ENCODE measurements around the gene MAP1B. TPM values are rescaled to one million over a fixed set of nuclear protein-coding genes. Genes with fewer than 3 reads are reported as not detected.

The MAP1B gene
- total RNA-seq, 1 donor from 2014 or later, result 84.4 TPM

DNA sequence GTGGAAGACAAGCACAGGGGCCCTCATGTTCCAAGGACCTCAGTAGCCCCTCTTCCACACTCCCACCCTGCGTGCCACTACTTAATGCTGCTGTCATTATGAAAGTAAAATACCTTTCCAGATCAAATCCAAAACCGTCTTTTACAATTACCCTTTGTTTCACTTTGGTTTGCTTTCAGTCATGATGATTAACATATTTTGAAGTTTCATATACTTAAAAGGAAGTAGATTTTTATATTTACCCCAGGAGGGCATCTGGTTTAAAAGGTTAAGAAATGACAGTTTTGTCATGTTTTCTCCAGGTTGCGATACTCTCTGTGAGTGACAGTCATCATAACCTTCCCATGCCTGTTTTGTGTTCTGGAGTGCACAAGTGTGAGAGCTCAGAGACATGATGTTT is 13.5 kb upstream of the MAP1B start:
- no peak overlapping the region for H3K4me3 Mint-ChIP-seq
- no peak for DNase-seq (ENCODE audit: low spot score)
- no peaks in the 10 kb centered on the region for H3K9me3 Mint-ChIP-seq
- Histone ChIP-seq H3K9me3 (ENCODE audit: low read depth) (no peaks in the 10 kb centered on the region), H3K4me3 (no peak overlapping the region), H3K4me2 (no peak overlapping the region), H4K20me1 (ENCODE audit: low read depth) (no peaks in the 10 kb centered on the region), H3K9ac (no peak overlapping the region), H3K27me3 (no peaks in the 10 kb centered on the region), H3F3A (ENCODE audit: low read depth) (no peaks in the 10 kb centered on the region), H3K4me1 (no peaks in the 10 kb centered on the region), H3K27ac (no peak overlapping the region), H3K36me3 (no peaks in the 10 kb centered on the region), H2AFZ (replicated peaks) (no peak overlapping the region), H3K79me2 (ENCODE audit: low read depth) (no peaks in the 10 kb centered on the region)
- no peak for TF ChIP-seq EZH2phosphoT487 (IDR thresholded peaks at IDR 0.05)
- TF ChIP-seq, protein P1, sequence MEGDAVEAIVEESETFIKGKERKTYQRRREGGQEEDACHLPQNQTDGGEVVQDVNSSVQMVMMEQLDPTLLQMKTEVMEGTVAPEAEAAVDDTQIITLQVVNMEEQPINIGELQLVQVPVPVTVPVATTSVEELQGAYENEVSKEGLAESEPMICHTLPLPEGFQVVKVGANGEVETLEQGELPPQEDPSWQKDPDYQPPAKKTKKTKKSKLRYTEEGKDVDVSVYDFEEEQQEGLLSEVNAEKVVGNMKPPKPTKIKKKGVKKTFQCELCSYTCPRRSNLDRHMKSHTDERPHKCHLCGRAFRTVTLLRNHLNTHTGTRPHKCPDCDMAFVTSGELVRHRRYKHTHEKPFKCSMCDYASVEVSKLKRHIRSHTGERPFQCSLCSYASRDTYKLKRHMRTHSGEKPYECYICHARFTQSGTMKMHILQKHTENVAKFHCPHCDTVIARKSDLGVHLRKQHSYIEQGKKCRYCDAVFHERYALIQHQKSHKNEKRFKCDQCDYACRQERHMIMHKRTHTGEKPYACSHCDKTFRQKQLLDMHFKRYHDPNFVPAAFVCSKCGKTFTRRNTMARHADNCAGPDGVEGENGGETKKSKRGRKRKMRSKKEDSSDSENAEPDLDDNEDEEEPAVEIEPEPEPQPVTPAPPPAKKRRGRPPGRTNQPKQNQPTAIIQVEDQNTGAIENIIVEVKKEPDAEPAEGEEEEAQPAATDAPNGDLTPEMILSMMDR (IDR thresholded peaks at IDR 0.05), result no peak
- no peak for TF ChIP-seq EZH2 (IDR thresholded peaks at IDR 0.05)
- no peaks in the 10 kb centered on the region for H3K36me3 Mint-ChIP-seq
- peaks cover 2% of the 10 kb centered on the region for H3K4me1 Mint-ChIP-seq
- no peaks in the 10 kb centered on the region for H3K27me3 Mint-ChIP-seq (ENCODE audit: insufficient read depth, low read depth)
- H3K27ac Mint-ChIP-seq, result no peak overlapping the region

DNA sequence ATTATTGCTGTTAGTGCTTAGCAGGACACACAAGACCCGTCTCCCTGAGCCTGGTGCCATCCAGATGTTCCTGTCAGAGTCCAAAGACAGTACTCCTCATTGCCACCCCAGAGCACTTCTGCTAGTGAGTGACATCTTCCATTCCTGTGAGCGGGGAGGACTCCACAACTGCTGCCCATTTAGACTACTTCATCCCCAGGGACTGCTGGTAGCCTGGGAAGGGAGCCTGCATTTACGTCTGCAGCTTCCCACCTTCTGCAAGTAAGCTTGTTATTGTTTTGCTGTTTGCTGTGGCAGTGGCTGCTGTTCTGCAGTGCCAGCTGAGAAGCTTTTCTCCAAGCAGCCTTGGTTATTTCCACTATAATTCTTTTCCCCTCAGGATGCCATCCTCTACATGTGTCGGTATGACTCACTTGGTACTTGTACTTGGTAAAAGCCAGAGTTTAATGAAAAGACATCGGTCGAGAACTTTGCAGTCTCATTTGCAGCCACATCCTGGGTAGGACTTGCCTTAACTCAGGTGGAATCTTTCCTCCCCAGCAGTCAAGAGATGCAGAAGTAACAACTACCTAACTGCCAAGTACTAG is 10.6 kb upstream of the MAP1B start:
- H3F3A ChIP-seq (ENCODE audit: low read depth), result peaks cover 9% of the 10 kb centered on the region
- no peaks in the 10 kb centered on the region for H3K36me3 Mint-ChIP-seq

DNA sequence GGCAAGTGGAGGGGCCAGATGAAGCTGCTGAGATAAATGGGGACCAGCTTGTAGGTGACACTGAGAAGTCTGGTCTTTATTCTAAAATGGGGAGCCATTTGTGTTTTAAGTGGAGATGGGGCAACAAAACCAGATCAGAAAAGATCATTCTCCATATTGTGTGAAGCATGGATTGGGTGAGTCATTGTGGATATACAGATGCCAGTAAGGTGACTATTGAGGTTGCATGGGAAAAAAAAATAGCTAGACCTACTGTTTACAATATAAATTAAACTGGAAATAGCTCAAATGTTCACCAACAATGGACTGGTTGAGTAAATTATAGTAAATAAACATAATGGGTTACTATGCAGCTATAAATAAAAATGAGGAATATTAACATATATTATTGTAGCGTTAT is 5.4 kb upstream of the MAP1B start:
- peaks cover 18% of the 10 kb centered on the region for H3F3A ChIP-seq (ENCODE audit: low read depth)
- H3K4me1 ChIP-seq, result peaks cover 19% of the 10 kb centered on the region
- H3K9me3 ChIP-seq (ENCODE audit: low read depth), result no peaks in the 10 kb centered on the region
- H3K27ac ChIP-seq, result no peak overlapping the region
- no peak for DNase-seq (ENCODE audit: low spot score)
- Mint-ChIP-seq H3K36me3 (no peaks in the 10 kb centered on the region), H3K9me3 (no peaks in the 10 kb centered on the region), H3K4me3 (no peak overlapping the region), H3K27me3 (ENCODE audit: insufficient read depth, low read depth) (peaks cover 5% of the 10 kb centered on the region), H3K4me1 (peaks cover 9% of the 10 kb centered on the region), H3K27ac (no peak overlapping the region)
- no peaks in the 10 kb centered on the region for H3K27me3 ChIP-seq
- no peak overlapping the region for H3K4me3 ChIP-seq
- H3K79me2 ChIP-seq (ENCODE audit: low read depth), result peaks cover 6% of the 10 kb centered on the region
- TF ChIP-seq, protein P1 (IDR thresholded peaks at IDR 0.05), result no peak
- TF ChIP-seq EZH2phosphoT487 (IDR thresholded peaks at IDR 0.05) (no peak), EZH2 (IDR thresholded peaks at IDR 0.05) (no peak)
- no peaks in the 10 kb centered on the region for H3K36me3 ChIP-seq
- H4K20me1 ChIP-seq (ENCODE audit: low read depth), result no peaks in the 10 kb centered on the region
- no peak overlapping the region for H3K4me2 ChIP-seq
- H2AFZ ChIP-seq (replicated peaks), result no peak overlapping the region
- H3K9ac ChIP-seq, result no peak overlapping the region

More for the DNA sequence above, 10.6 kb upstream of the MAP1B start:
- Histone ChIP-seq H3K9ac (no peak overlapping the region), H2AFZ (replicated peaks) (no peak overlapping the region), H3K27me3 (no peaks in the 10 kb centered on the region), H4K20me1 (ENCODE audit: low read depth) (no peaks in the 10 kb centered on the region), H3K4me3 (no peak overlapping the region), H3K4me2 (no peak overlapping the region), H3K27ac (no peak overlapping the region), H3K4me1 (peaks cover 11% of the 10 kb centered on the region), H3K36me3 (no peaks in the 10 kb centered on the region), H3K9me3 (ENCODE audit: low read depth) (no peaks in the 10 kb centered on the region), H3K79me2 (ENCODE audit: low read depth) (no peaks in the 10 kb centered on the region)
- H3K9me3 Mint-ChIP-seq, result no peaks in the 10 kb centered on the region
- H3K27ac Mint-ChIP-seq, result no peak overlapping the region
- TF ChIP-seq, protein P1 (IDR thresholded peaks at IDR 0.05), result no peak
- TF ChIP-seq EZH2 (IDR thresholded peaks at IDR 0.05), result no peak
- TF ChIP-seq EZH2phosphoT487 (IDR thresholded peaks at IDR 0.05), result no peak
- peaks cover 2% of the 10 kb centered on the region for H3K27me3 Mint-ChIP-seq (ENCODE audit: insufficient read depth, low read depth)
- no peak for DNase-seq (ENCODE audit: low spot score)
- H3K4me1 Mint-ChIP-seq, result peaks cover 2% of the 10 kb centered on the region
- no peak overlapping the region for H3K4me3 Mint-ChIP-seq
